ENCODE data around the gene SAMSN1. TPM values are rescaled to one million over a fixed set of nuclear protein-coding genes. Genes with fewer than 3 reads are reported as not detected.

The SAMSN1 gene
- total RNA-seq, 4 donors from 2014 or later, result 1.0 to 13.5 (median 4.2) TPM

- no peak for ATAC-seq
- Histone ChIP-seq H3K4me1 (no peaks in the 10 kb centered on the region), H3K27me3 (no peaks in the 10 kb centered on the region), H3K27ac (no peak overlapping the region), H3K9me3 (no peaks in the 10 kb centered on the region), H3K4me3 (no peak overlapping the region), H3K36me3 (no peaks in the 10 kb centered on the region)
- TF ChIP-seq EP300 (IDR thresholded peaks at IDR 0.05) (no peak), POLR2A (IDR thresholded peaks at IDR 0.05) (no peak), POLR2AphosphoS5 (IDR thresholded peaks at IDR 0.05) (no peak)
- TF ChIP-seq, protein P1, sequence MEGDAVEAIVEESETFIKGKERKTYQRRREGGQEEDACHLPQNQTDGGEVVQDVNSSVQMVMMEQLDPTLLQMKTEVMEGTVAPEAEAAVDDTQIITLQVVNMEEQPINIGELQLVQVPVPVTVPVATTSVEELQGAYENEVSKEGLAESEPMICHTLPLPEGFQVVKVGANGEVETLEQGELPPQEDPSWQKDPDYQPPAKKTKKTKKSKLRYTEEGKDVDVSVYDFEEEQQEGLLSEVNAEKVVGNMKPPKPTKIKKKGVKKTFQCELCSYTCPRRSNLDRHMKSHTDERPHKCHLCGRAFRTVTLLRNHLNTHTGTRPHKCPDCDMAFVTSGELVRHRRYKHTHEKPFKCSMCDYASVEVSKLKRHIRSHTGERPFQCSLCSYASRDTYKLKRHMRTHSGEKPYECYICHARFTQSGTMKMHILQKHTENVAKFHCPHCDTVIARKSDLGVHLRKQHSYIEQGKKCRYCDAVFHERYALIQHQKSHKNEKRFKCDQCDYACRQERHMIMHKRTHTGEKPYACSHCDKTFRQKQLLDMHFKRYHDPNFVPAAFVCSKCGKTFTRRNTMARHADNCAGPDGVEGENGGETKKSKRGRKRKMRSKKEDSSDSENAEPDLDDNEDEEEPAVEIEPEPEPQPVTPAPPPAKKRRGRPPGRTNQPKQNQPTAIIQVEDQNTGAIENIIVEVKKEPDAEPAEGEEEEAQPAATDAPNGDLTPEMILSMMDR (IDR thresholded peaks at IDR 0.05), result no peak
These were observed 13.0 kb upstream of the SAMSN1 start for GRCh38 chr21:14559102-14559501.

DNA sequence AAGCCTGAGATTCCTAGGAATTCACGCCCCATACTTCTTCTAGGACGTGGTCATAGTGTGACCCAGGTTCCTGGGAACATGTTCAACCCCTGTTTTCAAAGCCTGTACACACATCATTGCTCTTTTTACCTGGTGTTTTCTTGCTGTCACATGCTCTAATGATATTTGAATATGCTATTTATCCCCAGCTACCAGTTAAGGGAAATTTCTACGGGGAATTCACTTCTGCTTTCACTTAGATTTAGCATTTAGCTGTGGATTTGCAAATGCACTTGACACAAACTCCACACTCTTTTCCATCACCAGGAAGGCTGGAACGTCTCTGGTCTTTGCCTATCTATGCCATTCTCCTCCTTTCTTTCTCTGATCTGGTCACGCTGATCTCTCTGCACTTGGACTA, 11.3 kb upstream of the SAMSN1 start:
- Histone ChIP-seq H3K4me1 (no peaks in the 10 kb centered on the region), H3K27me3 (no peaks in the 10 kb centered on the region), H3K36me3 (no peaks in the 10 kb centered on the region), H3K27ac (no peak overlapping the region), H3K4me3 (no peak overlapping the region), H3K9me3 (no peaks in the 10 kb centered on the region)
- ATAC-seq, result no peak
- 82 to 86% methylated on average over 4 to 5 of the region's 5 CpGs for WGBS, 2 donors (ENCODE audit: low coverage in 1 of 2)
- TF ChIP-seq EP300 (IDR thresholded peaks at IDR 0.05), result no peak
- TF ChIP-seq POLR2AphosphoS5 (IDR thresholded peaks at IDR 0.05), result no peak
- TF ChIP-seq POLR2A (IDR thresholded peaks at IDR 0.05), result no peak
- TF ChIP-seq, protein P1 (IDR thresholded peaks at IDR 0.05), result no peak

DNA sequence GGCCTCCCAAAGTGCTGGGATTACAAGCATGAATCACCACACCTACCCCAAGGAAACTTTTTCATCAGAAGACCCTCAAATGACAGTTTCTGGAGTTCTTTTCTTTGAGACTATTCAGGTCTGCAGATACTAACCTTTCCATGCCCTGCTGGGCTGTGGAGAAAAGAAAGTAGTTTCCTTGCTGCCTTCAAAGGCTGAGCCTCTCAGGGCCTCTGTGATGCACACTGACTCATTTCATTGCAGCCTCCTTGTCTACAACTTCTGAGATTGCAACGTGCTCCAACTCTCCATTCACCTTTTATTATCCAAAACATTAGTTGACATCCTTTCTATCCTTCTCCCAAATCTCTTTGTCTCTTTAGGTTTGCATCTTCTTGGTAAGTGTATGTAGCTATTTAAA, 8.8 kb upstream of the SAMSN1 start:
- no peak for ATAC-seq
- 71% methylated on average over 1 of the region's 1 CpG; no CpG with 5 or more reads in 1 of the 2 donors for WGBS, 2 donors (ENCODE audit: low coverage in 1 of 2)
- Histone ChIP-seq H3K27ac (no peak overlapping the region), H3K9me3 (no peaks in the 10 kb centered on the region), H3K4me3 (no peak overlapping the region), H3K36me3 (no peaks in the 10 kb centered on the region), H3K27me3 (no peaks in the 10 kb centered on the region), H3K4me1 (no peaks in the 10 kb centered on the region)
- TF ChIP-seq, protein P1 (IDR thresholded peaks at IDR 0.05), result no peak
- TF ChIP-seq POLR2AphosphoS5 (IDR thresholded peaks at IDR 0.05), result no peak
- TF ChIP-seq POLR2A (IDR thresholded peaks at IDR 0.05), result no peak
- no peak for TF ChIP-seq EP300 (IDR thresholded peaks at IDR 0.05)

- no peaks in the 10 kb centered on the region for H3K36me3 ChIP-seq
- TF ChIP-seq POLR2AphosphoS5 (IDR thresholded peaks at IDR 0.05), result no peak
- no peak for TF ChIP-seq POLR2A (IDR thresholded peaks at IDR 0.05)
- TF ChIP-seq, protein P1 (IDR thresholded peaks at IDR 0.05), result no peak
- no peak for TF ChIP-seq EP300 (IDR thresholded peaks at IDR 0.05)
- no peak overlapping the region for H3K27ac ChIP-seq
- 65 to 81% methylated on average over 2 of the region's 2 CpGs for WGBS, 2 donors (ENCODE audit: low coverage in 1 of 2)
- no peak for ATAC-seq
- no peaks in the 10 kb centered on the region for H3K9me3 ChIP-seq
- H3K27me3 ChIP-seq, result no peaks in the 10 kb centered on the region
- no peak overlapping the region for H3K4me3 ChIP-seq
- H3K4me1 ChIP-seq, result no peaks in the 10 kb centered on the region
These were observed 7.3 kb upstream of the SAMSN1 start for GRCh38 chr21:14553422-14553821.

DNA sequence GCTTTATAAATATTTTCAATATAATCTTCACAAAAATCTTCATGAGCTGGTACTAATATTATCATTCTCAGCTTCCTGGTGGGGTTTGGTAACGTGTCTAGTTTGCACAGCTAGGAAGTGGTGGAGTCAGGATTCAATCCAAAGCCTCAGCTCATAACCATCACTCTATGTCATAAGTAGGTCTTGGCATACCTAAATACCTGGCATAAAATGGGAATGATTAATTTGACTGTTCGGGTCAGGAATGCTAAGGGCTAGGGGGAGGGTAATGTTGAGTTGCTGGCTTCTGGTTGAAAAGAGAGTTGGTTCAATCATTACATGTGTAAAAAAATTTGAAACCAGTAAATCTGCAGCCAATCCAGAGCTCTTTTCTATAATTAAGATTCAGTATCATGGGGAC, 5.6 kb upstream of the SAMSN1 start:
- TF ChIP-seq, protein P1 (IDR thresholded peaks at IDR 0.05), result no peak
- no peak for TF ChIP-seq POLR2AphosphoS5 (IDR thresholded peaks at IDR 0.05)
- no peak for TF ChIP-seq POLR2A (IDR thresholded peaks at IDR 0.05)
- TF ChIP-seq EP300 (IDR thresholded peaks at IDR 0.05), result no peak
- no peaks in the 10 kb centered on the region for H3K9me3 ChIP-seq
- 76 to 80% methylated on average over 2 of the region's 2 CpGs for WGBS, 2 donors (ENCODE audit: low coverage in 1 of 2)
- no peak for ATAC-seq
- H3K27ac ChIP-seq, result no peak overlapping the region
- no peaks in the 10 kb centered on the region for H3K27me3 ChIP-seq
- H3K4me3 ChIP-seq, result no peak overlapping the region
- no peaks in the 10 kb centered on the region for H3K4me1 ChIP-seq
- no peaks in the 10 kb centered on the region for H3K36me3 ChIP-seq

All from gastroesophageal sphincter (tissue), 4 donors.